GM12878 (cell line): Measurements from ENCODE around the gene NECAB3. TPM values are rescaled to one million over a fixed set of nuclear protein-coding genes. Genes with fewer than 3 reads are reported as not detected.

Experiments used
- ATAC-seq: fragments of 200-7000 bp; cut with Tn5 transposase; 3 replicates; pipeline ENCODE4 v1.9.1; 2020; ENCODE audit warnings: mild to moderate bottlenecking, moderate library complexity
- BruUV-seq: library from RNA; stranded (reverse); fragments of 400-500 nt; replicated peaks from 2 replicates; lab custom pipeline; 2021; lab: Mats Ljungman, UMichigan
- CTCF ChIA-PET: fragments of 300-600 bp; sonication (Branson Sonifier 250); formaldehyde crosslinking; extraction: SDS; loops from one replicate; lab custom pipeline; 2021; ENCODE audit warnings: inconsistent platforms; lab: Yijun Ruan, JAX
- POLR2A ChIA-PET: fragments of 350-600 bp; formaldehyde crosslinking; extraction: SDS; loops from one replicate; lab custom pipeline; 2021; ENCODE audit warnings: inconsistent platforms; lab: Charles Lee
- RAD21 ChIA-PET: fragments of 300-600 bp; sonication (Branson Sonifier 250); formaldehyde crosslinking; loops from one replicate; lab custom pipeline; 2023; ENCODE audit warnings: antibody characterized with exemption; ENCODE audit not compliant: unreplicated experiment; lab: Charles Lee
- SMC1A ChIA-PET: fragments of 300-600 bp; sonication (Branson Sonifier 250); formaldehyde crosslinking; loops from one replicate; lab custom pipeline; 2023; ENCODE audit not compliant: unreplicated experiment, uncharacterized antibody; lab: Charles Lee
- DNase-seq: peaks from one replicate; pipeline ENCODE4 v3.0.0-alpha.2; 2011; ENCODE audit warnings: low read depth, low spot score
- FAIRE-seq: peaks from 3 replicates; lab custom pipeline; 2011; peaks lifted over from hg19 to GRCh38; lab: Jason Lieb, UNC
- H2AFZ ChIP-seq: 2 replicates; pipeline ENCODE4 v1.6.0; 2011; ENCODE audit warnings: low read depth, low read length, control low read depth; ENCODE audit not compliant: control insufficient read depth
- H3K27ac ChIP-seq: 2 replicates; pipeline ENCODE4 v1.5.1; 2011; ENCODE audit warnings: control low read depth; ENCODE audit not compliant: control insufficient read depth, insufficient read depth
- H3K27me3 ChIP-seq, 2 experiments: replicated peaks in 1 of 2; 2 replicates each; pipeline versions ENCODE4 v1.6.0 to v1.6.1; 2011; ENCODE audit warnings: low read length in 1 of 2; ENCODE audit not compliant: control insufficient read depth in 2 of 2, insufficient read depth in 2 of 2
- H3K36me3 ChIP-seq, 2 experiments: 2 replicates each; pipeline ENCODE4 v1.5.1; 2011; ENCODE audit warnings: low read length in 1 of 2; ENCODE audit not compliant: control insufficient read depth in 2 of 2, insufficient read depth in 2 of 2
- H3K4me1 ChIP-seq: 2 replicates; pipeline ENCODE4 v1.6.1; 2011; ENCODE audit warnings: mild to moderate bottlenecking, low read length, moderate library complexity, mixed read lengths; ENCODE audit not compliant: control insufficient read depth, insufficient read depth
- H3K4me2 ChIP-seq: 2 replicates; pipeline ENCODE4 v1.6.0; 2011; ENCODE audit warnings: control low read depth; ENCODE audit not compliant: control insufficient read depth, insufficient read depth
- H3K4me3 ChIP-seq: fragments of 200-600 bp; sonication (generic); 2 replicates; pipeline ENCODE4 v1.5.1; 2016
- H3K79me2 ChIP-seq: 2 replicates; pipeline ENCODE4 v1.6.0; 2011; ENCODE audit warnings: low read length; ENCODE audit not compliant: control insufficient read depth, insufficient read depth
- H3K9ac ChIP-seq: 2 replicates; pipeline ENCODE4 v1.8.0; 2011; ENCODE audit warnings: low read length, control low read depth, mixed read lengths; ENCODE audit not compliant: control insufficient read depth, insufficient read depth
- H3K9me3 ChIP-seq: replicated peaks from 3 replicates; pipeline ENCODE4 v1.5.1; 2011; ENCODE audit warnings: mild to moderate bottlenecking, low read length; ENCODE audit not compliant: control insufficient read depth, insufficient read depth
- H4K20me1 ChIP-seq: 2 replicates; pipeline ENCODE4 v1.6.0; 2011; ENCODE audit not compliant: control insufficient read depth, insufficient read depth
- CBX5 ChIP-seq: sonication (generic); IDR thresholded peaks from 2 replicates; pipeline ENCODE4 v1.6.1; 2016; ENCODE audit warnings: low read depth, moderate library complexity, mild to moderate bottlenecking, inconsistent platforms
- CHD4 ChIP-seq: fragments of 200-600 bp; sonication (generic); IDR thresholded peaks from 2 replicates; pipeline ENCODE4 v1.6.1; 2016; ENCODE audit warnings: mild to moderate bottlenecking
- CREM ChIP-seq: IDR thresholded peaks from 2 replicates; pipeline ENCODE4 v1.6.1; 2014; ENCODE audit warnings: antibody characterized with exemption, low read depth
- DPF2 ChIP-seq: fragments of 450-650 bp; IDR thresholded peaks from 2 replicates; pipeline ENCODE4 v1.6.1; 2017; ENCODE audit warnings: mild to moderate bottlenecking
- EED ChIP-seq: sonication (generic); IDR thresholded peaks from 2 replicates; pipeline ENCODE4 v1.6.1; 2016; ENCODE audit warnings: antibody characterized with exemption, low read depth
- ETV6 ChIP-seq, 2 experiments: fragments of 450-650 bp in 1 of 2; IDR thresholded peaks in 1 of 2; conservative IDR thresholded peaks in 1 of 2; 2 replicates each; pipeline ENCODE4 v1.6.1; 2014; ENCODE audit warnings: antibody characterized with exemption in 1 of 2, borderline replicate concordance in 1 of 2, low read depth in 1 of 2, mild to moderate bottlenecking in 1 of 2, moderate library complexity in 1 of 2
- HCFC1 ChIP-seq: fragments of 150-350 bp; IDR thresholded peaks from 2 replicates; pipeline ENCODE4 v1.6.1; 2014; ENCODE audit warnings: low read length
- IRF4 ChIP-seq: IDR thresholded peaks from 2 replicates; pipeline ENCODE4 v1.6.1; 2011; ENCODE audit warnings: low read depth, low read length
- JUND ChIP-seq: IDR thresholded peaks from 2 replicates; pipeline ENCODE4 v1.6.1; 2012; ENCODE audit warnings: low read depth, mild to moderate bottlenecking, low read length, improper control_type of control experiment, moderate library complexity
- KLF5 ChIP-seq: fragments of 450-650 bp; IDR thresholded peaks from 2 replicates; pipeline ENCODE4 v1.6.1; 2014; ENCODE audit warnings: mild to moderate bottlenecking; ENCODE audit not compliant: partially characterized antibody
- PAX8 ChIP-seq: fragments of 450-650 bp; IDR thresholded peaks from 2 replicates; pipeline ENCODE4 v1.6.1; 2017; ENCODE audit warnings: mild to moderate bottlenecking, moderate library complexity
- RELB ChIP-seq: fragments of 450-650 bp; IDR thresholded peaks from 2 replicates; pipeline ENCODE4 v1.6.1; 2017; ENCODE audit warnings: low read depth, mild to moderate bottlenecking, moderate library complexity
- SMARCA5 ChIP-seq: fragments of 450-650 bp; IDR thresholded peaks from 2 replicates; pipeline ENCODE4 v1.6.1; 2017; ENCODE audit warnings: mild to moderate bottlenecking
- TCF3 ChIP-seq: IDR thresholded peaks from 2 replicates; pipeline ENCODE4 v1.6.1; 2012; ENCODE audit warnings: low read depth, mild to moderate bottlenecking, low read length, borderline replicate concordance; ENCODE audit not compliant: insufficient read depth
- YY1 ChIP-seq: IDR thresholded peaks from 2 replicates; pipeline ENCODE4 v1.6.1; 2011; ENCODE audit warnings: low read depth, mild to moderate bottlenecking, low read length
- ZNF207 ChIP-seq: fragments of 450-650 bp; IDR thresholded peaks from 2 replicates; pipeline ENCODE4 v1.6.1; 2014; ENCODE audit warnings: antibody characterized with exemption, mild to moderate bottlenecking, borderline replicate concordance
- ZNF687 ChIP-seq: fragments of 450-650 bp; IDR thresholded peaks from 2 replicates; pipeline ENCODE4 v1.6.1; 2017; ENCODE audit warnings: mild to moderate bottlenecking, moderate library complexity
- WGBS: methylation state at CpG from one replicate; pipeline ENCODE4 v1.1.6; 2016; ENCODE audit warnings: low lambda C conversion rate; ENCODE audit not compliant: insufficient replicate concordance, insufficient coverage; ENCODE audit errors: missing lambda C conversion rate; 5-methylcytosine and 5-hydroxymethylcytosine counted together
- in situ Hi-C: fragments of 300-500 bp; cut with MboI; formaldehyde crosslinking; loops from 9 replicates; pipeline ENCODE4 v1.14.3; 2018; ENCODE audit warnings: mixed read lengths
- intact Hi-C: fragments of 100-400 bp; cut with micrococcal nuclease; formaldehyde crosslinking; loops from one replicate; pipeline ENCODE4 v1.14.2; 2022; ENCODE audit not compliant: unreplicated experiment
- polyA plus RNA-seq, 11 experiments: library from polyadenylated mRNA; depleted of rRNA in 4 of 11; unstranded in 6 of 11; stranded (reverse) in 5 of 11; fragments of >200 nt; fragmentation: Nextera tagmentation in 4 of 11; fragmentation: Illumina TruSeq in 1 of 11; extraction: Ambion mirVana in 4 of 11; extraction: Trizol in 1 of 11; gene quantifications; 1 replicate in 1 of 11; 2 replicates in 10 of 11; pipeline versions ENCODE4 v1.2.1 to v1.2.3, GENCODE V29; 2011 to 2016; ENCODE audit warnings: inconsistent platforms in 2 of 11, missing spikeins in 2 of 11, low read depth in 1 of 11
- total RNA-seq, 4 experiments: library from RNA; depleted of rRNA in 3 of 4; stranded (reverse); fragments of >200 nt in 3 of 4; fragmentation: Illumina TruSeq in 1 of 4; extraction: Trizol in 1 of 4; gene quantifications; 2 replicates each; pipeline versions ENCODE4 v1.2.1 to v1.2.3, GENCODE V29; 2013 to 2021

Gene NECAB3
- total and polyA plus RNA-seq, 10 of the 15 experiments (the other 5 are each of a cell fraction or from before 2014, with no cell fraction given) = 0.21 to 17.0 (median 7.2) TPM

- TF ChIP-seq ZNF687 = no peak
- no peak for TF ChIP-seq CBX5
- TF ChIP-seq, all 136 proteins: peak for 0
These were observed 37.5 kb downstream of the NECAB3 start (continued) for GRCh38 chr20:33636776-33637175.

- SMC1A ChIA-PET = interaction anchor here (1.3 kb wide), 1 partner anchor 11 kb away, joined by 3 read pairs; no protein-coding TSS in a partner anchor
- POLR2A ChIA-PET = interaction anchor here (0.7 kb wide), 1 partner anchor 1302 kb away, joined by 3 read pairs; no protein-coding TSS in a partner anchor
- no peaks in the 10 kb centered on the region for H3K79me2 ChIP-seq
- DNase-seq (no peak), FAIRE-seq (no peak), ATAC-seq (no peak)
- RAD21 ChIA-PET = no interaction called here
- intact Hi-C loops (no loop called here), in situ Hi-C loops (no loop called here)
- no peaks in the 10 kb centered on the region for H3K9me3 ChIP-seq
- WGBS = 92% methylated on average over 3 of the region's 3 CpGs
- no peak overlapping the region for H3K4me3 ChIP-seq
- no peaks in the 10 kb centered on the region for H3K4me1 ChIP-seq
- CTCF ChIA-PET = no interaction called here
- H4K20me1 ChIP-seq = no peaks in the 10 kb centered on the region
- no peak overlapping the region for H2AFZ ChIP-seq
- no peak overlapping the region for H3K9ac ChIP-seq
- TF ChIP-seq ZNF207 (no peak), PAX8 (no peak), HCFC1 (no peak), EED (no peak), KLF5 (no peak), YY1 (no peak), TCF3 (no peak), ETV6 (conservative IDR thresholded peaks at IDR 0.05 in 1 of 2, IDR thresholded peaks at IDR 0.05 in 1 of 2; ENCODE audit: borderline replicate concordance in 1 of 2, low read depth in 1 of 2) (no peak), CREM (no peak), CHD4 (no peak), SMARCA5 (no peak), IRF4 (no peak), JUND (no peak), RELB (no peak), DPF2 (no peak)
- H3K4me2 ChIP-seq = no peak overlapping the region
- no peaks in the 10 kb centered on the region for H3K27me3 ChIP-seq
- H3K27ac ChIP-seq = no peak overlapping the region
- no TSS peak for BruUV-seq
- H3K36me3 ChIP-seq = peaks cover 2 to 7% of the 10 kb centered on the region in 2 experiments; a peak in 3 of 4 replicates
These were observed 38.9 kb downstream of the NECAB3 start for GRCh38 chr20:33635341-33635740.
